Measurements from ENCODE around the gene PREB.
"Not testable (repeated sequence)": the region's sequence is repeated elsewhere in the genome, so short reads cannot be mapped to it uniquely, and the experiment has no call there.

Gene PREB

DNA sequence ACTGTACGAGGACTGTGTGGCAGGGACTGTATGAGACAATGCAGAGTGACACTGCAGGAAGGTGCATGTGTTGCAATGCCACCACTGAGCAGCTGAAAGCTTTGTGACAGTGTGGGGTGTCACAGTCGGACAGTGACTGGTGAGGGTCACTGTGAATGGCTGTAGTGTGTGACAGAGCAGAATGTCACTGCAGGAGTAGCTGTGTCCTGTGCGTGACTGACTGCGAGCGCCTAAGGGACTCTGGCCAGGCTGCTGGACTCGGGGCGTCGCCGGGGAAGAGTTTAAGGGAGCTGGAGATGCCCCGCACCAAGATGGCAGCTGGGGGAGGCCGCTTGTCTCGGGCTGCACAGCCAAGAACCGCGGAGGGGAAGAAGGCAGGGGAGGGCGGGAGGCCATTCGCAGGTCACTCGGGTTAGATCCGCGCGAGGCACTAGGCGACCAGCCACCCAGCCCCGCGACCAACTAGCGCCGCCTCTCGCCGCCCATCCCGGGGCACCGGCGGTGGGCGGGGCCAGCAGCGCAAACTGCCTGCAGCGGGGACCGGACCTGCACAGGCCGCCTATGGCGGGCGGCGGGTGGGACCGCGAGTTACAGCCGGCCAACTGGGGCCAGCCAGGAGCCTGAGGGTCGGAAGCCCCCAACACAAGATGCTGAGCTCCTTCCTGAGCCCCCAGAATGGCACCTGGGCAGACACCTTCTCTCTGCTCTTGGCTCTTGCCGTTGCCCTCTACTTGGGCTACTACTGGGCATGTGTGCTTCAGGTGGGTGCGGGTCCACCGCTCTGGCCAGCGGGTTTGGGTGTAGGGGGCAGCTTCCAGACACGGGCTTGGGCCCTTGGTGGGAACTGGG lies 10.9 kb downstream of the PREB start, which contains the start of gene ABHD1:
ABHD1 (plus strand) TSS at position 514 of the 849 bp plus-strand sequence; CDS start at position 648, 134 bp downstream.
- ChIA-PET CTCF (interaction anchor here (0.8 to 2.9 kb wide), 10 partner anchors 9 to 161 kb away, joined by 3 to 22 read pairs (median 3); partner anchors contain the start of gene PREB), POLR2A (interaction anchor here (0.5 to 0.7 kb wide), 2 partner anchors 128 to 129 kb away, joined by 3 read pairs; no protein-coding TSS in a partner anchor)
- TF ChIP-seq, protein P1, sequence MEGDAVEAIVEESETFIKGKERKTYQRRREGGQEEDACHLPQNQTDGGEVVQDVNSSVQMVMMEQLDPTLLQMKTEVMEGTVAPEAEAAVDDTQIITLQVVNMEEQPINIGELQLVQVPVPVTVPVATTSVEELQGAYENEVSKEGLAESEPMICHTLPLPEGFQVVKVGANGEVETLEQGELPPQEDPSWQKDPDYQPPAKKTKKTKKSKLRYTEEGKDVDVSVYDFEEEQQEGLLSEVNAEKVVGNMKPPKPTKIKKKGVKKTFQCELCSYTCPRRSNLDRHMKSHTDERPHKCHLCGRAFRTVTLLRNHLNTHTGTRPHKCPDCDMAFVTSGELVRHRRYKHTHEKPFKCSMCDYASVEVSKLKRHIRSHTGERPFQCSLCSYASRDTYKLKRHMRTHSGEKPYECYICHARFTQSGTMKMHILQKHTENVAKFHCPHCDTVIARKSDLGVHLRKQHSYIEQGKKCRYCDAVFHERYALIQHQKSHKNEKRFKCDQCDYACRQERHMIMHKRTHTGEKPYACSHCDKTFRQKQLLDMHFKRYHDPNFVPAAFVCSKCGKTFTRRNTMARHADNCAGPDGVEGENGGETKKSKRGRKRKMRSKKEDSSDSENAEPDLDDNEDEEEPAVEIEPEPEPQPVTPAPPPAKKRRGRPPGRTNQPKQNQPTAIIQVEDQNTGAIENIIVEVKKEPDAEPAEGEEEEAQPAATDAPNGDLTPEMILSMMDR (IDR thresholded peaks at IDR 0.05; ENCODE audit: control extremely low read depth, extremely low read depth, low read depth, missing control alignments) = no peak
- peak; percentile 72 for DNase-seq (ENCODE audit: extremely low spot score)

- DNase-seq (ENCODE audit: extremely low spot score) = no peak
- TF ChIP-seq, protein P1 (IDR thresholded peaks at IDR 0.05; ENCODE audit: control extremely low read depth, extremely low read depth, low read depth, missing control alignments) = no peak
- POLR2A ChIA-PET = no interaction called here
- CTCF ChIA-PET = interaction anchor here (1.0 to 2.9 kb wide), 5 partner anchors 8 to 144 kb away, joined by 3 to 22 read pairs (median 3); partner anchors contain the start of gene PREB
These were observed 11.6 kb downstream of the PREB start for GRCh38 chr2:27122791-27123190.

DNA sequence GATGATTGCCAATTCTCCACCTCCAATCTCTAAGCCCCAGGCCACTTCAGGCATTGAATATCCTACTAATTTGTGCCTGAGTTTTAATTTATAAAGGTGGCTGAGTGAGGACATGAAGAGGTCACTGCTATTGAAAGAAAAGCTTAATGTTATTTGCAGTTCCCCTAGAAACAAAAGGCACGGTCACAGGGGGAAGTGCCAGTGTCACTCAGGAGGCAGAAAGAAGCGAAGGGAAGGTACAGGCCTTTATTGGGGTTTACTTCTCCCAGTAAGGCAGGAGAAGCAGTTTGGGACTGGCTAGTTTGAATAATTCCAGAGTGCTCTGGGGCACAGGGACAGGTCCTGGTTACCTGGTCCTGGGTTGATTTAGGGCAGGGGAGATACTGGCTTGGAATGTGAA lies 12.5 kb downstream of the PREB start:
- ChIA-PET CTCF (no interaction called here), POLR2A (no interaction called here)
- TF ChIP-seq, protein P1 (IDR thresholded peaks at IDR 0.05; ENCODE audit: control extremely low read depth, extremely low read depth, low read depth, missing control alignments) = no peak
- DNase-seq (ENCODE audit: extremely low spot score) = no peak

GRCh38 chr2:27119330-27119670 lies 15.1 kb downstream of the PREB start:
- DNase-seq (ENCODE audit: extremely low spot score); CTCF ChIA-PET; POLR2A ChIA-PET: not testable (repeated sequence)

- ChIA-PET POLR2A (no interaction called here), CTCF (no interaction called here)
- TF ChIP-seq, protein P1 (IDR thresholded peaks at IDR 0.05; ENCODE audit: control extremely low read depth, extremely low read depth, low read depth, missing control alignments) = no peak
- DNase-seq (ENCODE audit: extremely low spot score) = no peak
These were observed 15.7 kb downstream of the PREB start, which contains the start of gene CGREF1 for GRCh38 chr2:27118525-27119329. TSS of gene CGREF1 (minus strand) at chr2:27119128. CDS start at chr2:27104366, 14,762 bp downstream.

DNA sequence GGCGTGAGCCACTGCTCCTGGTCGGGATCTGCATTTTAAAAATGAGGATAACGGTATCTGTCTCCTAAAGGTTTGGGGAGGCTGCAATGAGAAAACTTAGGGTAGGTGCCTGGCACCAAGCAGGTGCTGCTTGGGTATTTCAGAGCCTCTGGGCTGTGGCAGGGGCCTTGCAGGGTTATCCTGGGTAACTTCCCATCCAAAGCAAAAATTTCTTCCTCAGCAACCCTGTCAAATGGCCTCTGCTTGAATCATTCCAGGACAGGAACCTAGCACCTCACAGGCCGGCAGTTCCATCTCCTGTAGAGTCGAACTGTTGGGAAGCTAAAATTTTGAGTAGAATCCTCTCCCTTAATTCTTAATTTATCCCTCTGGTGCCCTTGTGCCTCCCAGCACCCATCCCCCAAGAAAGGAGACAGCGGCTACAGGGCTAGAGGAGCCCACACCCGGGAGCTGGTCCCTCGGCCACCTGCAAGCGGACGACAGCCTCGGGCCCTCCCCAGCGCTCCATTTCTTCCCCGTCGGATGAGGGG lies 16.4 kb downstream of the PREB start:
- POLR2A ChIA-PET = no interaction called here
- CTCF ChIA-PET = no interaction called here

More for the DNA sequence above, 16.4 kb downstream of the PREB start:
- DNase-seq (ENCODE audit: extremely low spot score) = no peak
- TF ChIP-seq, protein P1 (IDR thresholded peaks at IDR 0.05; ENCODE audit: control extremely low read depth, extremely low read depth, low read depth, missing control alignments) = no peak
